Activated CD4-positive, CD25-positive, alpha-beta regulatory T cell treated with anti-CD3 and anti-CD28 coated beads, Interleukin-2, amount 50 U/mL, for 24 hours (primary cell): ENCODE measurements around the gene GET4.

Experiments used
- ATAC-seq, 2 donors: fragments of 150-1000 bp; cut with Tn5 transposase; one replicate each; pipeline ENCODE4 v1.10.0; 2021; ENCODE audit warnings: mild to moderate bottlenecking in 1 of 2, moderate library complexity in 1 of 2

GET4 gene, protein sequence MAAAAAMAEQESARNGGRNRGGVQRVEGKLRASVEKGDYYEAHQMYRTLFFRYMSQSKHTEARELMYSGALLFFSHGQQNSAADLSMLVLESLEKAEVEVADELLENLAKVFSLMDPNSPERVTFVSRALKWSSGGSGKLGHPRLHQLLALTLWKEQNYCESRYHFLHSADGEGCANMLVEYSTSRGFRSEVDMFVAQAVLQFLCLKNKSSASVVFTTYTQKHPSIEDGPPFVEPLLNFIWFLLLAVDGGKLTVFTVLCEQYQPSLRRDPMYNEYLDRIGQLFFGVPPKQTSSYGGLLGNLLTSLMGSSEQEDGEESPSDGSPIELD

GRCh38 chr7:876077-876971 is at the start of gene GET4:
GET4 (plus strand) TSS chr7:876554; CDS start chr7:876646, 92 bp downstream.
- peak; percentile 79 to 81 for ATAC-seq

DNA sequence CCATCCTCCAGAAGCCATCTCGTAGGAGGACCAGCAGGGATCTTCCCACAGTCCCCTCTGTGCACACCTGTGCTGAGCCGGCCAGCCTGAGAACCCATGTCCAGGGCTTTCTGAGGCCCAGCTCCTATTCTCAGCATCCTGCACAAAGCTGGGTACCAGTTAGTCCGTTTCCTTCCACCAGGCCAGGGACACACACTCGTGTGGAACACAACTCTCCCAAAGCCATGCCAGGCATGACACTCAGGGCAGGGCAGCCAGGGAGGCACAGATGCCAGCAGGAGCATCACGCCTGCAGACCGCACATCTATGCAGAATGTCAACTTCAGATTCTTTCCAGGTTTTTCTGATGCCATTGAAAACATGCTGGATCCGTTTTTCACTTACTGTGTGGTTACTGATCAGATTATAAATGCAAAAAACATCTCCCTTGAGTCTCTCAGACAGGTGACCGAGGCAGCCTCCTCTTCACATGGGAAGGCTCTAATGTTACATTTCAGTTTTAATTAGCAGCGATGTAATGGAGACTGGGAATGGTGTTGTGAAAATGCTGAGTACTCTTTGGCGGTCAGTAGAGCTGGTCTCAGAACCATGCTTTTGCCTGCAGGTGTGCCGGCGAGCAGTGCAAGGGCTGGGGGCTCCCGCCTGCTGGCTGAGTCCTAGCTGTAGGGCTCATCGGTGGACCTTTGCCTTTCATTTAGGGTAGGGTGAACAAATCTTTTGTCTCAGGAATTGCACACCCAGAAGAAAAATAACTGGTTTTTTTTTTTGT is 47.4 kb upstream of the GET4 start:
- ATAC-seq: no peak

DNA sequence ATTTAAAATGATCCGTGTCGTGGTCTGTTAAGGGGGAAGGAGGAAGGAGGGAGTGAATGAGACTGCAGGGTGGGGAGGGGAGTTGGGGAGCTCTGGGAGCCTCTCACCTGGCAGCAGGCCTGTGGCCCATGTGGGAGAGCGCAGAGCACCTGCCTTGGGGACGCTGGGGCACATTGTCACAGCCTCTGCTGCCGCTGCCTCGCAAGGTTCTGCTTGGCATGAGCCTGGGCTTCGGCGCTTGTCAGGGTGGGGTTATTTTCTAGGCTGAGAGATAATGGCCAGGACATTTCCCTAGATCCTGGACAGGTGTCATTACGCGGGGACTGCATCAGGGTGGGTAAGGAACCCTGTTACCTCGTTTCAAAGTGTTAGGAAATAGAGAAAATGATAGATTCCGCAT is 46.3 kb upstream of the GET4 start:
- ATAC-seq: no peak

- peak; percentile 77 to 78 for ATAC-seq
These were observed 44.7 kb upstream of the GET4 start for GRCh38 chr7:831596-832166.

DNA sequence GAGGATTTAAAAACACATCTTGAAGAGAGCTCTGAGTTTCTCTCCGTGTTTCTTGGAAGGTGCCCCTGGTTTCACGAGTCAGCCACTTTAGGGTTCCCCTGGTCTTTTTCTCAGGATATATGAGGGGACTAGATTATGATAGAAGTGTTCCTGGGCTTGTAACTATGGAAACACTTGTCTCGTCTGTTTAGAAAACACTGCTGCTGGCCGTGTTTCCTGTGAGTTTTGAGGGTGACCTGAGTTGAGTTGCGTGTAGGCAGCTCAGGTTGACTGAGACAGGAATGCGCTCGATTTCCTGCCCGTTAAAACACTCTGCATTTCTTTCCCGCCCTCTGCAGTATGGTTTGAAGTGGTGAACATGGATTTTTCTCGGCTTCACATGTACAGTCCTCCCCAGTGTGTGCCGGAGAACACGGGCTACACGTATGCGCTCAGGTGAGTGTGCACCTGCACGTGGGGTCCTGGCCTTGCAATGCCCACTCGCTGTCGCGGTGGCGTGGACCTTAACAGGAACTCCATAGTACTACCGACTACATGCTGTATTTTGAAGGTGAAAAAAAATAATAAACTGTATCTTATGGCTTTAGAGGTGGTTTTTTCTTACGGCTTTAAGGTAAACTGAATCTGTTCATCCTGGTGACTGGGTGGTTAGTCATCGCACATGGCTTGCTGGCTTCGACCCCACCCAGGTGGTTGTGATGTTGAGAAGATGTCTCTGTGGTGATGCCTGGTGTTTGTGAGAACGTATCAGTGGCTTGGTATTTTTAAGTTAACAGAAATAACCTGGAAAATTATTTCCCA is 44.0 kb upstream of the GET4 start, which contains the start of gene SUN1:
Gene SUN1, plus strand, starts transcription at position 310 of the 801 bp plus-strand sequence. Its CDS starts 49 bp downstream, at position 359.
- ATAC-seq: peak; percentile 79 to 81

DNA sequence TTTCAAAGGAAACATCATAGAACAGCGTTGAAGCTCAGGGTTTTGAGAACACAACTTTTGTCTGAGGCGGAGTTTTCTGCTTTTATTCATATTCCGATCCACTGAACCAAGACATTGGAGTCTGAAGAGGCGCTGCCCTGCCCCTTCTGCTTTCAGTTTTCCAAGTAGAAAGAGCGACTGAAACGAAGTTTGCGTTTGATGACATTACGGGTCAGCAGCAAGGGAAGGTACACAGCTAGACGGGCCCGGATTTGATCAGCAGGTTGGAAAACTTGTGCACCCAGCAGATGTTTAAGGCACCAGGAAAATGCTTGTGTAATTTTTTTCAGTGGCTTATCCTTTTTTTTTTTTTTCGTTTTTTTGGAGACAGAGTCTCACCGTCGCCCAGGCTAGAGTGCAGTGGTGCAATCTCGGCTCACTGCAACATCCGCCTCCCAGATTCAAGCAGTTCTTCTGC is 43.4 kb upstream of the GET4 start:
- ATAC-seq: no peak

DNA sequence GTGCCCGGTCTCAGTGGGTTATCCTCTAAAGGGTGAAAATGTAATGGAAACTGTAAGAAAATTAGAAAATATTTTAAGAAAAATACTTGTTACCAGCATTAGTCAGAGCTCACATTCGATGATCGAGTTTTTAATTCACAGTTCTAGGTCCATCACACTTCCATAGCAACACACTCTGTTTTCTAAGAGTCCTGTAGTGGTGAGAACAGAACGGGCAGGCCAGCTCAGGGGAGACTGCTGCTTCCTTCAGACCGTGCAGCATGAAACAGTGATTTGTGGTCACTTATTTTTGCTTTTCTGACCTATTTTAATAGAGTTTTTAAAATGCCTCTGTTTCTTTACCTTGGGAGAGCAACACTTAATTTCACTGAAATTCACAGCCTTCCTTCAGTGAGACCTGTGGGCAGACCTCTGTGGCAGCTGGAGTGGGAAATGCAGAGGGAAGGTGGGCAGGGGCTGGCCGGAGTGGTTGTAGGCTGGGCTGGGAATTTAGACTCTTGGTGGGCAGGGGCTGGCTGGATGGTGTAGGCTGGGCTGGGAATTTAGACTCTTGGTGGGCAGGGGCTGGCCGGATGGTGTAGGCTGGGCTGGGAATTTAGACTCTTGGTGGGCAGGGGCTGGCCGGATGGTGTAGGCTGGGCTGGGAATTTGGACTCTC is 42.6 kb upstream of the GET4 start:
- no peak for ATAC-seq

- ATAC-seq: no peak
These were observed 42.1 kb upstream of the GET4 start for GRCh38 chr7:834277-834676.

DNA sequence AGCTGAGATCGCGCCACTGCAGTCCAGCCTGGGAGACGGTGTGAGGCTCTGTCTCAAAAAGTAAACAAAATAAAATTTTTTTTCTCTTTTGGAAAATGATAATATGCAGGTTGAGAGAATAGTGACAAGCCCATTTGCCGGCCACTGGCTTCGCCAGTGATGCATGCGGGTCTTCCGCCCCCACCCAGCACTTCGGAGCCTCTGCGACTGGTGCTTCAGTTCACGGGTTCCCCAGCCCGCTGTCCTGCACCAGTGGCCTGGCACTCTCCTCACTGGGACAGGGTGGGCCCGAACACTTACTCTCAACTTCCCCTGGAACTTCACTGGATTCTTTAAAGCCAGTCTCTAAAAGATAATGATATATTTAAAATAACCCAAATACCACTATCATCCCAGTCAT is 41.3 kb upstream of the GET4 start:
- no peak for ATAC-seq

DNA sequence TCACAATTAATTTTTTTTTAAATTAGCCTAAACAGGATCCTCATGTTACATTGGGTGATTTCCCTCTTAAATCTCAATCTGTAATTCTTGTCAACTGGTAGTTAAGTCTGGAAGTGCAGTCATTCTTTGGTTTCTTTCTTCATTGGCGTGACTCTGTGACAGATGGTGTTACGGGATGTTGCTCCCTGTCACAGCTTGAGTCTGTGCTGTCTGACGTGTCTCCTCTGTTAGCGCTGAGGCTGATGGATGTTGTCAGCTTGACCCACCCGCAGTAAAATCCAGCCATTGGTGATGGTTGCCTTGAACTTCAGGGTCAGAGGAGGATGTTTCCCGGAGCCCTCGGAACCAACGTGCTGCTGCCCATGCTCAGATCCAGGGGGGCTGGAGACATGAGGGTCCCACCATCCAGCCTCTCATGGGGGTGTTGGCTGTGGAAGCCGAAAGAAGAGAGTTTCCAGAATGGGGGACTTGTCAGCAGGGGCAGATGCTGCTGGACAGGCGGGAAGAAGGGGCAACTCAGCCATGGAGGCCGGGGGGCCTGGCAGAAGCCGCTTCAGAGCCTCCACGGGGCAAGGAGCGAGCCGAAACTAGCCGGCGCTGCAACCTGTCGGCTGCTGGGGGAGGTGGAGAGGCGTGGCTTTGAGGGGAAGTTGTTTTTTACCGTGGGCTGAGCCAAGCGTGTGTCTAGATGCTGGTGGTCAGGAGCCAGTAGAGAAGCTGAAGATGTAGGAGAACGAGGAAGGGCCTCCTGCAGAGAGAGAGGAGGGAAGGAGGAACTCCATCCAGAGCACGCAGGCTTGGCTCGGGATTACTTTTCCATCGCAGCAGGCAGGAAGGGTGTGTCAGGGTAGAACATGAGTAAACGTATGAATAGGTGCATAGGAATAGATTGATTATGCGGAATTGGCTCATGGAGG is 40.6 kb upstream of the GET4 start:
- no peak for ATAC-seq

DNA sequence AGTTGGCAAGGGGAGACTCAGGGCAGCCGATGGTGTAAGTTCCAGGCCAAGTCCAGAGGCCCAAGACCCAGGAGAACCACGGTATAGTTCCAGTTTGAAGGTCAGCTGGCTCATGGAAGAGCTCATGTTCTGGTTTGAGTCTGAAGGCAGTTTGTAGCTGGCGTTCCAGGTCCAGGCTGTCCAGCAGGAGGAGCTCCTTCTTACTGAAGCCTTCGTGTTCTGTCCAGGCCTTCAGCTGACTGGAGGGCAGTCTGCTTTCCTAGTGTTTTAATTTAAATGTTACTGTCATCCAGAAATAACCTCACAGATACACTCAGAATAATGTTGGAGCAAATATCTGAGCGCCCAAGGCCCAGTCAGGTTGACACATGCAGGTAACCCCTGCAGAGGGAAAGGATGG is 39.9 kb upstream of the GET4 start:
- ATAC-seq: no peak

GRCh38 chr7:837001-837400 is 39.4 kb upstream of the GET4 start:
- no peak for ATAC-seq

DNA sequence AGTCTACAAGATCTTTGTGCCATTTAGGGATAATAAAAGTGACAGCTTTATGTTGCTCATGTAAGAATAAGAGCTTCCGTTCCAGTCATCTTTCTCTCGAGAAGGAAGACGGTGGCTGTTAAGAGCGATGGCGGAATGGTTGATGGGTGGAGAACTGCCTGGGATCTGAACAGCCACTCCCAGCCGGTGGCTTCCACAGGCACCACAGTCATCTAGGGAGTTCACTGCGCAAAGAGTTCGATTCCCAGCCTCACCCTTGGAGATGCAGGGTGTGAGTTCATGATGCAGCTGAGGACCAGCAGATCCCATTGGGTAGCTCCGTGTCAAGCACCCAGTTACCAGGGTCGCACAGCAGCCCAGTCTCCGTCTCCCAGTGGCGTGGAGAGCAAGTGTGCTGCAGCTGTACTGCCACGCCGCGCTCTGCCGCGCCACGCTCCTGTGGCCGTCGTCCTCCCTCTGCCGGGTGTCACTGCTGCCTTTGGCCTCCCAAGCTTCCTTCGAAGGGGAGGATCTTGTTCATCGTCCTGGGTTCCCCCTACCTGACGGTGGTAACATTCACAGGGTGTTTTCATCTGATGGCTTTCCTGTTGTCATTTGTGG is 36.3 kb upstream of the GET4 start:
- ATAC-seq: no peak

DNA sequence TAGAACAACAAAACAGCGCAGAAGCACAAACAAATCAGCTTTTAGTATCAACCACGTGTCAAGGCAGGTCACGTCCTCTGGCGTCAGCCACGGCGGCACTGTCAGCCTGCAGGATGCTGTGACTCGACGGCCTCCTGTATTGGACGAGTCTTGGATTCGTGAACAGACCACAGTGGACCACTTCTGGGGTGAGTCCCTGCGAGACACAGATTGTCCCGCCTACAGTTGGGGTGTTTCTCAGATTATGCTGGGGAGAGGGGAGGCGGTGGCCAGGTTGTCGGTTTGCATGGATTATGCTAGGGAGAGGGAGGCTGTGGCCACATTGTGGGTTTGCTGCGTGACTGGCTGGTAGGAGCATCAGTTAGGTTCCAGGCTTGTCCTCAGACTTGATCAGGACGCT is 34.4 kb upstream of the GET4 start:
- no peak for ATAC-seq

GRCh38 chr7:842431-843031 is 33.8 kb upstream of the GET4 start:
- ATAC-seq: no peak

- no peak for ATAC-seq
These were observed 33.1 kb upstream of the GET4 start for GRCh38 chr7:843230-843629.

DNA sequence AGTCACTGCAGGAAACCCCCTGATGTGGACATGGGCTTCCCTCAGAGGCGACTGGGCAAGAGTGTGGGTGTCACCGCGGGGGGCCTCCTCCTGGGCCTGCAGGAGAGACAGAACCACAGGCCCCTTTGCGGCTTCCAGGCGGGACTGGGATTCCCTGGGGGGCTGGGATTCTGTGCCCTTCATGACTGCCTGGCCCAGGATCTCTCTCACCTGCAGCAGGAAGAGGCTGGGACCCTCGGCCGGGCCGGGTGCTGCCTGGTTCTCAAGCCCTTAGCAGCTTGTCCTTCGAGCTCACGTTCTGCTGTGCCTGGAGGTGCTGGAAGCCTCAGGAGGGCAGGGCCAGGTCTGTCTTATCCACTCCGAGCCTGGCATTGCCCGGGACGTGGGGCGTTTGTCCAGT is 32.3 kb upstream of the GET4 start:
- no peak for ATAC-seq

- no peak for ATAC-seq
These were observed 31.8 kb upstream of the GET4 start for GRCh38 chr7:844514-844913.

- no peak for ATAC-seq
These were observed 31.3 kb upstream of the GET4 start for GRCh38 chr7:845091-845490.
